HG02759 (cell line): ENCODE measurements around the gene NFKBIZ.
A peak's percentile ranks its signal among the peaks of the same experiment; 100 is the strongest.

ENCODE experiments used
- ATAC-seq: cut with Tn5 transposase; IDR thresholded peaks from one replicate; pipeline ENCODE4 v1.9.1; 2021; ENCODE audit warnings: mild to moderate bottlenecking, moderate library complexity; ENCODE audit not compliant: unreplicated experiment

The NFKBIZ gene, protein sequence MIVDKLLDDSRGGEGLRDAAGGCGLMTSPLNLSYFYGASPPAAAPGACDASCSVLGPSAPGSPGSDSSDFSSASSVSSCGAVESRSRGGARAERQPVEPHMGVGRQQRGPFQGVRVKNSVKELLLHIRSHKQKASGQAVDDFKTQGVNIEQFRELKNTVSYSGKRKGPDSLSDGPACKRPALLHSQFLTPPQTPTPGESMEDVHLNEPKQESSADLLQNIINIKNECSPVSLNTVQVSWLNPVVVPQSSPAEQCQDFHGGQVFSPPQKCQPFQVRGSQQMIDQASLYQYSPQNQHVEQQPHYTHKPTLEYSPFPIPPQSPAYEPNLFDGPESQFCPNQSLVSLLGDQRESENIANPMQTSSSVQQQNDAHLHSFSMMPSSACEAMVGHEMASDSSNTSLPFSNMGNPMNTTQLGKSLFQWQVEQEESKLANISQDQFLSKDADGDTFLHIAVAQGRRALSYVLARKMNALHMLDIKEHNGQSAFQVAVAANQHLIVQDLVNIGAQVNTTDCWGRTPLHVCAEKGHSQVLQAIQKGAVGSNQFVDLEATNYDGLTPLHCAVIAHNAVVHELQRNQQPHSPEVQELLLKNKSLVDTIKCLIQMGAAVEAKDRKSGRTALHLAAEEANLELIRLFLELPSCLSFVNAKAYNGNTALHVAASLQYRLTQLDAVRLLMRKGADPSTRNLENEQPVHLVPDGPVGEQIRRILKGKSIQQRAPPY

DNA sequence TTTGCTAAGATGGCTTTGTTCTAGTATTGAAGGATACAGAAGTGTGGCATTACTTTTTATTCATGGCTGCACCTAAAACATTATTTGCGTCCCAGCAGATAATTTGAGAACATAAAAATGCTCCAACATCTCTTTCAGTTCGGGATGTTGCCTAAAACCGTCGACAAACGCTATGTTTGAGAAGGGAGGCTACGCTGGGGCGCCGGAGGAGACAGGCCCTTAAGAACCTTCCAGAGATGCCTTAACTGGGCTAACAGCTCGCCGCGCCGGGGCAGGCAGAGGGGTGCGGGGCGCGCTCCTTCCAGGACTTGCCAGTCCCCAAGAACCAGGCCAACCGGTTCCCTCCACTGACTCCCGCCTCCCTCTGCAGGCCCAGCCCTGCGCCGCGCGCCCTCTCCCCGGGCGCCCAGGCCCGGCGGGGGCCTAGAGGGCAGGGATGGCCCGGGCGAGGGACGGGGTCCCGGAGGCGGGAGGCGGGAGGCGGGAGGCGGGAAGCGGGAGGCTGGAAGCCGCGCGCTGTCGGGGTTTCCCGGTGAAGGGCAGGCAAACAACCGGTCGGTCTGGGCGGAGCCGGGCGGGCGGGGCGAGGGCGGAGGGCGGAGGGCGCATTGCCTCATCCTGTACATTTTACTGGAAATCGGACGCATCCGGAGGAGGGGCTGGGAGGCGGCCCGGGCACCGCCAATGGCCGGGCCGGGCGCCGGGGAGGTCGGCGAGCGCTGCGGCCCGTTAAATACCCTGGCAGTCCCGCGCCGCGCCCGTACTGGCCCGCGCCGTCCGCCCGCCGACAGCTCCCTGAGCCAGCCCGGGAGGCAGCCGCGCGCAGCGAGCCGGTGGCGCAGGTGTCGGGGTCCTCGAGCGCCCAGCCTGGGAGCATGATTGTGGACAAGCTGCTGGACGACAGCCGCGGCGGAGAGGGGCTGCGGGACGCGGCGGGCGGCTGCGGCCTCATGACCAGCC lies at the start of gene NFKBIZ:
Gene NFKBIZ (plus strand): TSS at position 761 of the 960 bp plus-strand sequence. CDS start 115 bp downstream, at position 876.
- peak; percentile 79 for ATAC-seq

DNA sequence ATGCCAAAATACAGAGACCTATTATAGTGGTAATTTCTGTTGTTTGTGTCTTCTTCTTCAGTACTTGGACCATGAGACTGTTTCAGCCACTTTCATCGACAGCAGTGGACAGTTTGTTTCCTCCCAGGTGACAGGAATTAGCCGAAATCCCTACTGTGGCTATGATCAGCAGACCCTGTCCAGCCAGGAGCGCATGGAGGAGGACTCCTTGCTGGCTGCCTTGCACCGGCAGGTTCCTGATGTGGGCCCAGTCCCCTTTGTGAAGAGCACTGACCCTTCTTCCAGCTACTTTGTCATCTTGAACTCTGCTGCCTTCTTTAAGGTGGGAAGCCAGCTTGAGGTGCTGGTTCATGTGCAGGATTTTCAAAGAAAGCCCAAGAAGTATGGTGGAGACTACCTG lies 48.1 kb upstream of the NFKBIZ start:
- ATAC-seq = no peak

DNA sequence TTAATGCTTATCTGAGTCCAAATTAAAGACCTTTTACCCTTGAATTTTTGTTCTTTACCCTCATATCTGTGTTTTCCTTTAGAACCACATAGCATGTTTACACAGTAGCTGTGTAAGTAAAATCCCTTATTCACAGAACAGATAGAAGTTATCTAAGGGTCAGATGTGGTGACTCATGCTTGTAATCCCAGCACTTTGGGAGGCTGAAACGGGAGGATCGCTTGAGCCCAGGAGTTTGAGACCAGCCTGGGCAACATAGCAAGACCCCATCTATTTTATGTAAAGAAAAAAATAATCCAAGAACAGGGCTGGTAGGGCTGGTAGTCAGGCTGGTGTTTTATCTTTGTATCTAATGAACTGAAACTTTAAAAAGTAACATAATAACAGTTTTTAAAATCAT lies 47.1 kb upstream of the NFKBIZ start:
- no peak for ATAC-seq

DNA sequence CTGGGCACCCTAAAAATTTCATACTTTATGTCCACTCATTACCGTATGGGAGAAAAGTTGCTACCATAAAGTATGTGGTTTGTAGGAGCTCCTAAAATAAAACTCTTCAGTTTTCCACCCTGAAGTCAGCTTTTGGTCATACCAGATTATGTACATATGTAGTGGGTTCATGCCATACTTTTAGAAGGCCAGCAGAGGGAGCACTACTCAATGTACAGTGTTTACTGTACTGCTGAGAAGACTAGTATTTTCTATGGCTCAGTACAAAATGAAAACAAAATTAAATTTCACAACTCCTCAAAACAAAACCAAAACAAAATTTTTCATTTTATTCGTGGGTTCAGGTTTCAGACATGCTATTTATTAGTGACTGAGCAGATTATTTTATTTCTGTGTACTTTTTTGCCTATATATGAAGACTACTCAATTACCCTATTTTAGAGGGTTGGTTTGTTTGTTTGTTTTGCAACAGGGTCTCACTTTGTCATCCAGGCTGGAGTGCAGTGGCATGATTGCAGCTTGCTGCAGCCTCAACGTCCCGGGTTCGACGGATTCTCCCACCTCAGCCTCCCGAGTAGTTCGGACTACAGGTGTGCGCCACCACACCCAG lies 46.0 kb upstream of the NFKBIZ start:
- ATAC-seq = peak; percentile 97

DNA sequence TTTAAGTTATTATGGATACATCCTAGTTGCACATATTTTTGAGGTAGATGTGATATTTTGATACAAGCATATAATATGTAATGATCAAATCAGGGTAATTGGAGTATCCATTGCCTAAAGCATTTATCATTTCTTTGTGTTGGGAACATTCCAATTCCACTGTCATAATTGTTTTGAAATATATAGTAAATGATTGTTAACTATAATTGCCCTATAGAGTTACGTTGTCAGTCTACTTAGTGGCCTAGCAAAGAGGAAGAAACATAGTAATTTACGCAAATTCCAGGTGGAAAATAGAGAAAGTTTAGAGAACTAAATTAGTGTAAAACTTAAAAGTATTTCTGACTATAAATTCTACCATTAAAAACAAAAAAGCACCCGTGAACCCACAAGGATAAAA lies 45.4 kb upstream of the NFKBIZ start:
- no peak for ATAC-seq

DNA sequence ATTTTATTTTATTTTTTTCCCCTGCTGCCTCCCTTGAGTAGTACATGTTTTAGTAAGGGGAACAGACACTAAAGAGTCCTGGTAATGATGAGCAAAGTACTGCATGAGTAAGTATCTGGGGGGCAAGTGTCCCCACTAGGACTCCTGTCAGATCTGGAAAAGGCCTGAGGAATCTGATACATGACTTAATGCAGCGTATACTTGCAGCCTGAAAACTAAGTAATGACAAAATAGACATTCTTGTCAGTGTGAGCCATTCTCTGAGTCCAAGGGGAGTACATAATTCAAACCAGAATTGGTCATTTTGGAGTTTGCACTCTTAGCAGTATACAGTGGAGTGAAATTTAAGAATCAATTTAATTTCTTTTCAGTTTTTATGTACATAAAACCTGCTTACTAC lies 42.8 kb upstream of the NFKBIZ start:
- no peak for ATAC-seq

DNA sequence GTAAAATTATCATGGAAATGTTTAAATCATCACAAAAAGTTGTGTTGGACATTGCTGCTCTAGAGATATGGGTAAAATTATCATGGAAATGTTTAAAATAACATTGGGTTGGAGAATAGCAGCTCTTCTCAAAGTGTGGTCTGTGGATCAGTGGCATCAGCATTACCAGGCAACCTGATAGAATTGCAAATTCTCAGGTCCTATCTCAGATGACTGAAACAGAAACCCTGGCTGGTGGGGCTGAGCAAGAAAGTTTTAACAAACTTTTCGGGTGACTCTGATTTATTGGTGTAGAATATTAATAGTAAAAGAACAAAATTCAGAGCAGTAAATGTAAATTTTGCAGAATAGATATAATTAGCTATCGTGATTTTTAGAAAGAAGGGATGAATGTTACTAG lies 41.4 kb upstream of the NFKBIZ start:
- ATAC-seq = peak; percentile 72

DNA sequence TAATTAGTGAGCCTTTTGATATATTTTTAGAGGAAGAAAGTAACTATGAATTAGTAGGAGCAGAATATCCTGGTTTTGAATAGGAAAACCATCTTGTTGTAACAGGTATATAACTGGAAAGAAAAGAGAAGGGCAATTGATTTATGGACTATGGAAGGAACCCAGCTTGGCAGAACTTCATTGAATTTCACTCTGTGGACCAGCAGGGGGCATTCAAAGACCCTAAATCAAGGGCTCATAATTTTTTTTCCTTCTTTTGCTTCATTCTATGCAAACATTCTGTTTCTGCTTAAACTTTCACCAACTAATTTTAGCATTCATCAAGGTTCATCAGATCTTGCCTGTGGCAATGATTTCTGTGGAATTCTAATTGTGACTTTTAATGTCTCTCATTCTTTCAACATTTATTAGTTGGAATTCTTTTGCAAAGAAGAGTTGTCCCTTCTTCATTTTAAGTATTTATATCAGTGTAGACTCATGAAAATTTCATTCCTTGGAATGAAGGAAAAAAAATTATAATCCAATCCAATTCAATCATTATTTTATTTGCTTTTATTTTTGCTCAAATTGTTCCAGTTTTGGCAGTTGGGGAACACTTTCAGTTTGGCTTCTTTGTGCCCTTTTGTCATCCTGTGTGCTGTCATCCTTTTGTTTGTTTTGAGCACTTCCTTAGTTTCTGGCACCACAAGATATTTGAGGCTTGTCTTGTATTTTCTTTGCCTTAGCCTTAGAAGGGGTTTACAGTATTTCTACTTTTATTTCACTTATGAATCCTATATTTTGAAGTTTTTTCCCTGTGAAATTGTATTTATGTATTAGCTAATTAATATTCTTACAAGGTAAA lies 39.9 kb upstream of the NFKBIZ start:
- peak; percentile 52 for ATAC-seq

DNA sequence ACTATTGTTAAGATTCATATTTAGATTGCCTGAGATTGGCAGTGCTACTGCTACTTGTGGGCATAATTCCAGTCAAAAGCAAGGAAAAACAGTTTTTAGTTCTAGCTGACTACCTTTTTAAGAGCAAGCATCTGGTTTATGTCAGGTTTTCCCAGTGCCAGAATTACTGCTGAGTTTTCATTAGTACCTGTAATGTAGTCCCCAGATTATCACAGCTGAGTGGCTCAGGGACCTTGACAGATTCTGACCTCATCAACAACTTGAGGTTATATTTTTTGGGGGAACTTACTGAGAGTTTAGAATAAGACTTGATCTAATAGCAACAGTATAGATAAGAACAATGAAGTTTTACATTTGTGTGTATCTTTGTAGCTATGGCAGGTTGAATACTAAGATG lies 39.3 kb upstream of the NFKBIZ start:
- no peak for ATAC-seq

DNA sequence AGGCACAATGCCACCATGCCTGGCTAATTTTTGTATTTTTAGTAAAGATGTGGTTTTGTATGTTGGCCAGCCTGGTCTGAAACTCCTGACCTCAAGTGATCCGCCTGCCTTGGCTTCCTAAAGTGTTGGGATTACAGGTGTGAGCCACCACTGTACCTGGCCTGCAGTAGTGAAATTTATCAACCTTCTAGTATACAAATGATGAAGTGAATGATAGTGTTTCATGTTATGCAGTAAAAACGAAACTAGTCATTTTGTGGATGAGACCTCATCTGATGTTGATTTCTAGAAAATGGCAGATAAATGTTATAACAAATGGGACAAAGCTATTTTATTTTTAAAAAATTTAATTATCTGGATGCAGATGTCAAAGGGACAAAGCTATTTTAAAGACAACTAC lies 37.4 kb upstream of the NFKBIZ start:
- ATAC-seq = no peak

DNA sequence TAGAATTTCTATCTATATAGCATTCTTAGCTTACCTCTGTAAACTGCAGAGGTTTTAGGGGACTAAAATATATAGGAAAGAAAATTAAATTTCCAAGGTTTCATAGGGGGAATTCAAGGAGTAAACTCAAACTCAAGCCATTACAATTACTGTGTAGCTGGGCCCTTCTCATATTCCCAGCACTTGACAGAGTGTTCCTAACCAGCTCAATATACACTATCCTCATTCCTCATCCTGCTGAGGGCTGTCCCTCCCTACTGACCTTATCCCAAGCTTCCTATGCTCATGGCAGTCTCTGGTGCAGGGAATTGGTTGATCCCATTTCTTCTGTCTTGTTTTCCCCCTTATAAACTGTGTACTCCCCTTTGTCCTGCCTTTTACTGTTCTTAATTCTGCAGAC lies 36.4 kb upstream of the NFKBIZ start:
- no peak for ATAC-seq

DNA sequence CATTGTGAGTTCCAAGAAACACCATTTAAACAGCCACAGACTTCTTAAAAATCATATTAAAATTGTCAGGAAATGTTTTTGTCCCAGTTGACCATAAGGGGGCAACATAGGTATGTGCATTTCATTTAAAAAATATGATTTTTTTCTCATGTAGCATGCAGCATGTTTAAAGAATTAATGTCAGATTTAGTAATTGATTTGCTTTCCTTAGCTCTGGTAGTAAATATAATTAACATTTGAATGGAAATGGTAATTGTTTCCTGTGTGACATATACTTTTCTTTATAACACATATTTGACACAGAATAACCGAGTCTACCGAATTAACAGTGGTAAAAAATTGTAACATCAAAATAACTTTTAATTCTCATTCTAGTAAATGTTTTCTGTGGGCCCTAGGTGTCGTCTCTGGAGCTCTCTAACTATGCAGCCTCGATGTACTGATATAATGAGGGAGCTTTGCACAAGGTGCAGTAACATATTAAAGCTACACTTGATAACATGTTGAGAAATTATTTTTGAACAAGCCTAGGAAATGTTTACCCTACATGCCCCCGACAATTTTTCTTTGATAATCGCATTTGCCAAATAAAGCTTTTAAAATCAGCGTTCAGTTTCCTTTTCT lies 35.4 kb upstream of the NFKBIZ start:
- ATAC-seq = no peak

DNA sequence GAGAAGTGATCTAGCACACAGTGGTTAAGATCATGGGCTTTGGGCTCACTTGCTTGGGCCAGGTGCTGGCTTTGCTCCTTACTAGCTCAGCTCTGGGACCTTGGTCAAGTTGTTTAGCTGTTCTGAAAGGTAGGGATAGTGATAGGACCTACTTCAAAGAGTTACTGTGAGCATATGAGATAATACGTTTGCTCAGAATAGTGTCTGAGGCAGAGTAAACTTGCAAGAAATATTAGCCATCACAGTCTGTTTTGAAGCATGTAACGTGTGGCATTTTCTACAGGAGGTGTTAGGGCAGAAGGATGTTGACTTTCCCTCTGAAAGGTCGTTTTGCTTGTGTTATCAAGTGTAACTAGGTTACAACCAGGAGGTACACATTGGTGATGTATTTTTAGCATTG lies 34.5 kb upstream of the NFKBIZ start:
- no peak for ATAC-seq

DNA sequence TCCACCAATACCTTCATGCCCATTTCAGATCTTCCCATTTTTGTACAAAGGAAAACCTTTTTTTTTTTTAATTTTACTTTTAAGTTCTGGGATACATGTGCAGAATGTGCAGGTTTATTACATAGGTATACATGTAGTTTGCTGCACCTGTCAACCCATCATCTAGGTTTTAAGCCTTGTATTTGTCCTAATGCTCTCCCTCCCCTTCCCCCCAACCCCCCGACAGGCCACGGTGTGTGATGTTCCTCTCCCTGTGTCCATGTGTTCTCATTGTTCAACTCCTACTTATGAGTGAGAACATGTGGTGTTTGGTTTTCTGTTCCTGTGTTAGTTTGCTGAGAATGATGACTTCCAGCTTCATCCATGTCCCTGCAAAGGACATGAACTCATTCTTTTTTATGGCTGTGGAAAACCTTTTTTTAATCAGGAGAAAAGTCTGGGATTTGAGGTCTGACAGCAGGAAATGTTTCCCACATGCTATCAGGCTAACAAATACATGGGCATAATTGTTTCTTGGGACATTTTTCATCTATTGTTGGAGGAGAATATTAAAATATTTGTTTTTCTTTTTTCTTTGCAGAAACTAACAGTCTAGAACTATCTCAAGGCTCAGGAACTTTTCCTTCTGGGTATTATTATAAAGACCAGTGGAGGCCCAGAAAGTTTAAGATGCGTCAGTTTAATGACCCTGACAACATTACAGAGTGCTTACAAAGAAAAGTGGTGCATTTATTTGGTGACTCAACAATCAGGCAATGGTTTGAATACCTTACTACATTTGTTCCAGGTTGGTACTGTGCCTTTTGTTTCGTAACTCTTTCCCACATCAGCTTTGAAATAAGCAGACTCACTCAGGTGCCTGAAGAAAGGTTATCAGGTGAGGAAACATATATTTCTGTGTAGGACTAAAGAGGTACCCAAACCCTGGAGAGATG lies 32.8 kb upstream of the NFKBIZ start:
- ATAC-seq = no peak

DNA sequence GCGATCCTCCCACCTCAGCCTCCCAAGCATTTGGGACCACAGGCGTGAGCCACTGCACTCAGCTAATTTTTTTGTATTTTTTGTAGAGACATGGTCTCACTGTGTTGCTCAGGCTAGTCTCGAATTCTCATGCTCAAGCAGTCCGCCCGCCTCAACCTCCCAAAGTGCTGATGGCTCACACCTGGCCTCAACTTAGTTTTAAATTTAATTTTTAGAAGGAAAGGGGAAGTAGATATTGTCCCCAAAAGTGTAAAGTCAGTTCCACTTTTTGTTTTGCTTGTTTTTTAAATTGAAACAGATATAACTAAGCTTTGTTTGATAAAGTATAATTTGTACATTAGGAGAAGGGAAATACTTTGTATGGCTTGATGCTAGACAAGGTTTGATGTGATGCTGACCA lies 31.3 kb upstream of the NFKBIZ start:
- ATAC-seq = no peak

DNA sequence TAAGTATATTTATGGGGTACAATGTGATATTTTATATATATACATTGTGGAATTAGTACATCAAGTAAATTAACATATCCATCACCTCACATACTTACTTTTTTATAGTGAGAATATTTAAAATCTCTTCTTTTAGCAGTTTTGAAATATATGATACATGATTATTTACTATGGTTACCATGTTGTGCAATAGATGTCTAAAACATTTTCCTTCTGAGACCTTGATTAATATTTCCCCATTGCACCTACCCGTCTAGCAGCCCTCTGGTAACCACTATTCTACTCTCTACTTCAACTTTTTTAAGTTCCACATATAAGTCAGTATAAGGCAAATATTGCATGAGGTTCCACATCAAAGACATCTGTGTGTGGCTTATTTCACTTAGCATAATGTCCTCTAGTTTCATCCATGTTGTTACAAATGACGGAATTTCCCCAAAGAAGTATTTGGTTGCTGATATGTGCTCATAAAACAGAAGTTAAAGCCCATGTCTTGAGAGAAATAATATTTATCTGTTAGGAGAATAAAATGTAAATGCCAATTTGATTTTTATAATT lies 29.6 kb upstream of the NFKBIZ start:
- no peak for ATAC-seq

DNA sequence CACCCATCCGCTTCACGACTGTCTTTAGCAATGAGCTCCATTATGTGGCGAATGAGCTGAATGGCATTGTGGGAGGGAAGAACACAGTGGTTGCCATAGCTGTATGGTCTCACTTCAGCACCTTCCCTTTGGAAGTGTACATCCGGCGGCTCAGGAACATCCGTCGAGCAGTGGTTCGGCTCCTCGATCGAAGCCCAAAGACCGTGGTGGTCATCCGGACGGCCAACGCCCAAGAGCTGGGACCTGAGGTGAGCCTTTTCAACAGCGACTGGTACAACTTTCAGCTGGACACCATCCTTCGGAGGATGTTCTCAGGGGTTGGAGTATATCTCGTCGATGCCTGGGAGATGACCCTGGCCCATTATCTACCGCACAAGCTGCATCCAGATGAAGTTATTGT lies 27.8 kb upstream of the NFKBIZ start:
- ATAC-seq = no peak

DNA sequence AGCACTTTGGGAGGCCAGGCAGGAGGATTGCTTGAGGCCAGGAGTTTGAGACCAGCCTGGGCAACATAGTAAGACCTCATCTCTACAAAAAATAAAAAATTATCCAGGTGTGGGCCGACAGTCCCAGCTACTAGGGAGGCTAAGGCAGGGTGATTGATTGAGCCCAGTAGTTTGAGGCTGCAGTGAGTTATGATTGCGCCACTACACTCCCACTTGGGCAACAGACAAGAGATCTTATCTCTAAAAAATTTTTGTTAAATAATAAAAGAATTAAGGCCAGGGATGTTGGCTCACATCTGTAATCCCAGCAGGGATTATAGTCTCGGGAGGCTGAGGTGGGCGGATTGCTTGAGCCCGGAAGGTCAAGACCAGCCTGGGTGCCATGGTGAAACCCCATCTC lies 25.8 kb upstream of the NFKBIZ start:
- no peak for ATAC-seq
